BLaER1 treated with 17β-estradiol and CSF1 and Interleukin-3, amounts not matched to agents 10 nM and 100 nM (cell line): ENCODE results near the gene UROC1.
A peak's percentile ranks its signal among the peaks of the same experiment; 100 is the strongest.

ENCODE experiments used
- H3K27ac ChIP-seq, 11 experiments: shearing (Covaris generic); formaldehyde crosslinking; 2 replicates each; pipeline ENCODE4 v1.8.1; 2022
- H3K27me3 ChIP-seq, 11 experiments: shearing (Covaris generic); formaldehyde crosslinking; 2 replicates each; pipeline ENCODE4 v1.8.1; 2022
- H3K36me3 ChIP-seq, 11 experiments: shearing (Covaris generic); formaldehyde crosslinking; 2 replicates each; pipeline ENCODE4 v1.8.1; 2022
- H3K4me1 ChIP-seq, 10 experiments: shearing (Covaris generic); formaldehyde crosslinking; 2 replicates each; pipeline ENCODE4 v1.8.1; 2022
- H3K4me2 ChIP-seq, 11 experiments: shearing (Covaris generic); formaldehyde crosslinking; 2 replicates each; pipeline ENCODE4 v1.8.1; 2022
- H3K4me3 ChIP-seq, 10 experiments: shearing (Covaris generic); formaldehyde crosslinking; 2 replicates each; pipeline ENCODE4 v1.8.1; 2022
- H3K9ac ChIP-seq, 11 experiments: shearing (Covaris generic); formaldehyde crosslinking; 2 replicates each; pipeline ENCODE4 v1.8.1; 2022
- H3K9me3 ChIP-seq, 11 experiments: shearing (Covaris generic); formaldehyde crosslinking; replicated peaks in 1 of 11; 2 replicates each; pipeline ENCODE4 v1.8.1; 2022
- H4K20me1 ChIP-seq, 11 experiments: shearing (Covaris generic); formaldehyde crosslinking; 2 replicates each; pipeline ENCODE4 v1.8.1; 2022
- Cebpa-rat ChIP-seq, 11 experiments: shearing (Covaris generic); IDR thresholded peaks; 2 replicates each; pipeline ENCODE4 v1.8.1; 2022

Gene UROC1

GRCh38 chr3:126525091-126525852, 7.7 kb upstream of the UROC1 start:
- H3K27ac ChIP-seq = no peak overlapping the region
- H3K4me1 ChIP-seq = peaks cover 37 to 65% (median 57%) of the 10 kb centered on the region in 10 experiments

GRCh38 chr3:126524429-126524988, 6.9 kb upstream of the UROC1 start:
- H3K36me3 ChIP-seq = no peaks in the 10 kb centered on the region
- H3K9ac ChIP-seq = 0 out of 22 replicates have a peak overlapping the region, but pooled peaks of 1 of the 11 experiments have one; percentile 25
- peak overlapping the region in 4 of 10 experiments; percentile 19 to 37 (median 36); a peak in 5 of 20 replicates for H3K4me3 ChIP-seq
- peaks cover 31 to 57% (median 52%) of the 10 kb centered on the region in 10 experiments for H3K4me1 ChIP-seq
- peaks cover 0 to 14% (median 0%) of the 10 kb centered on the region in 11 experiments; a peak in 1 of 22 replicates for H3K9me3 ChIP-seq
- no peak overlapping the region for H3K27ac ChIP-seq
- H3K4me2 ChIP-seq = peak overlapping the region in 8 of 11 experiments; percentile 21 to 80 (median 62); a peak in 15 of 22 replicates
- H3K27me3 ChIP-seq = peaks cover 26 to 42% (median 37%) of the 10 kb centered on the region in 11 experiments
- no peak for TF ChIP-seq Cebpa-rat (IDR thresholded peaks at IDR 0.05)
- H4K20me1 ChIP-seq = peaks cover 0 to 12% (median 0%) of the 10 kb centered on the region in 11 experiments; a peak in 6 of 22 replicates

More at GRCh38 chr3:126525091-126525852, 7.7 kb upstream of the UROC1 start:
- Histone ChIP-seq H3K9me3 (peaks cover 0 to 14% (median 0%) of the 10 kb centered on the region in 11 experiments; a peak in 1 of 22 replicates), H3K4me2 (peak overlapping the region in 5 of 11 experiments; percentile 14 to 96 (median 90); a peak in 3 of 22 replicates), H3K4me3 (no peak overlapping the region), H3K9ac (no peak overlapping the region), H3K36me3 (no peaks in the 10 kb centered on the region), H4K20me1 (peaks cover 0 to 15% (median 0%) of the 10 kb centered on the region in 11 experiments; a peak in 5 of 22 replicates), H3K27me3 (peaks cover 26 to 42% (median 37%) of the 10 kb centered on the region in 11 experiments)
- no peak for TF ChIP-seq Cebpa-rat (IDR thresholded peaks at IDR 0.05)

GRCh38 chr3:126523745-126524428, 6.3 kb upstream of the UROC1 start, which contains the start of gene CHST13:
Gene CHST13 (plus strand): TSS chr3:126524155. CDS start chr3:126524333, 178 bp downstream.
- TF ChIP-seq Cebpa-rat (IDR thresholded peaks at IDR 0.05) = no peak
- Histone ChIP-seq H3K4me1 (peaks cover 31 to 55% (median 47%) of the 10 kb centered on the region in 10 experiments), H4K20me1 (peaks cover 0 to 16% (median 0%) of the 10 kb centered on the region in 11 experiments; a peak in 6 of 22 replicates), H3K4me2 (peak within 1 kb of the TSS in 8 of 11 experiments; percentile 21 to 80 (median 62); a peak in 16 of 22 replicates), H3K9ac (0 out of 22 replicates have a peak within 1 kb of the TSS, but pooled peaks of 1 of the 11 experiments have one; percentile 25), H3K9me3 (peaks cover 0 to 14% (median 0%) of the 10 kb centered on the region in 11 experiments; a peak in 1 of 22 replicates), H3K4me3 (peak within 1 kb of the TSS in 4 of 10 experiments; percentile 19 to 37 (median 36); a peak in 5 of 20 replicates), H3K27ac (no peak within 1 kb of the TSS), H3K36me3 (no peaks in the 10 kb centered on the region), H3K27me3 (peaks cover 26 to 42% (median 37%) of the 10 kb centered on the region in 11 experiments)

GRCh38 chr3:126522363-126522788, 4.8 kb upstream of the UROC1 start:
- Histone ChIP-seq H4K20me1 (peaks cover 0 to 16% (median 0%) of the 10 kb centered on the region in 11 experiments; a peak in 6 of 22 replicates), H3K9ac (no peak overlapping the region), H3K9me3 (peaks cover 0 to 5% (median 0%) of the 10 kb centered on the region in 11 experiments; a peak in 1 of 22 replicates), H3K4me2 (peak overlapping the region in 2 of 11 experiments; percentile 52 to 58; a peak in 4 of 22 replicates), H3K27me3 (peaks cover 26 to 42% (median 37%) of the 10 kb centered on the region in 11 experiments), H3K4me1 (peaks cover 26 to 55% (median 41%) of the 10 kb centered on the region in 10 experiments), H3K36me3 (no peaks in the 10 kb centered on the region), H3K27ac (no peak overlapping the region), H3K4me3 (no peak overlapping the region)
- TF ChIP-seq Cebpa-rat (IDR thresholded peaks at IDR 0.05) = no peak

- no peak overlapping the region for H3K4me3 ChIP-seq
- H4K20me1 ChIP-seq = peaks cover 0 to 16% (median 0%) of the 10 kb centered on the region in 11 experiments; a peak in 5 of 22 replicates
- H3K27me3 ChIP-seq = peaks cover 26 to 40% (median 37%) of the 10 kb centered on the region in 11 experiments
- peak overlapping the region in 1 of 11 experiments; percentile 15; a peak in 1 of 22 replicates for H3K4me2 ChIP-seq
- TF ChIP-seq Cebpa-rat (IDR thresholded peaks at IDR 0.05) = no peak
- no peak overlapping the region for H3K27ac ChIP-seq
- no peaks in the 10 kb centered on the region for H3K36me3 ChIP-seq
- H3K9me3 ChIP-seq = no peaks in the 10 kb centered on the region
- no peak overlapping the region for H3K9ac ChIP-seq
- peaks cover 20 to 46% (median 31%) of the 10 kb centered on the region in 10 experiments for H3K4me1 ChIP-seq
These were observed 3.7 kb upstream of the UROC1 start for GRCh38 chr3:126521122-126521891.

GRCh38 chr3:126519506-126520455, 2.2 kb upstream of the UROC1 start:
- H4K20me1 ChIP-seq = peaks cover 0 to 16% (median 0%) of the 10 kb centered on the region in 11 experiments; a peak in 3 of 22 replicates
- H3K4me2 ChIP-seq = peak overlapping the region in 7 of 11 experiments; percentile 57 to 80 (median 74); a peak in 11 of 22 replicates
- no peak overlapping the region for H3K4me3 ChIP-seq
- peaks cover 22 to 26% (median 25%) of the 10 kb centered on the region in 11 experiments for H3K27me3 ChIP-seq
- TF ChIP-seq Cebpa-rat (IDR thresholded peaks at IDR 0.05) = no peak
- no peaks in the 10 kb centered on the region for H3K36me3 ChIP-seq
- no peaks in the 10 kb centered on the region for H3K9me3 ChIP-seq
- peaks cover 12 to 40% (median 23%) of the 10 kb centered on the region in 10 experiments for H3K4me1 ChIP-seq
- no peak overlapping the region for H3K27ac ChIP-seq
- no peak overlapping the region for H3K9ac ChIP-seq

- TF ChIP-seq Cebpa-rat (IDR thresholded peaks at IDR 0.05) = no peak
- Histone ChIP-seq H3K4me1 (peaks cover 2 to 34% (median 19%) of the 10 kb centered on the region in 10 experiments; a peak in 19 of 20 replicates), H3K4me2 (peak overlapping the region in 9 of 11 experiments; percentile 15 to 80 (median 59); a peak in 15 of 22 replicates), H3K9me3 (no peaks in the 10 kb centered on the region), H3K27me3 (peaks cover 12 to 16% (median 15%) of the 10 kb centered on the region in 11 experiments), H3K27ac (no peak overlapping the region), H3K4me3 (no peak overlapping the region), H3K36me3 (no peaks in the 10 kb centered on the region), H3K9ac (no peak overlapping the region), H4K20me1 (peaks cover 0 to 10% (median 0%) of the 10 kb centered on the region in 11 experiments; a peak in 4 of 22 replicates)
These were observed 1.2 kb upstream of the UROC1 start for GRCh38 chr3:126518779-126519177.
